Measurements from ENCODE around the gene PNPLA5.
"Not testable (repeated sequence)": the region's sequence is repeated elsewhere in the genome, so short reads cannot be mapped to it uniquely, and the experiment has no call there.

Gene PNPLA5, protein sequence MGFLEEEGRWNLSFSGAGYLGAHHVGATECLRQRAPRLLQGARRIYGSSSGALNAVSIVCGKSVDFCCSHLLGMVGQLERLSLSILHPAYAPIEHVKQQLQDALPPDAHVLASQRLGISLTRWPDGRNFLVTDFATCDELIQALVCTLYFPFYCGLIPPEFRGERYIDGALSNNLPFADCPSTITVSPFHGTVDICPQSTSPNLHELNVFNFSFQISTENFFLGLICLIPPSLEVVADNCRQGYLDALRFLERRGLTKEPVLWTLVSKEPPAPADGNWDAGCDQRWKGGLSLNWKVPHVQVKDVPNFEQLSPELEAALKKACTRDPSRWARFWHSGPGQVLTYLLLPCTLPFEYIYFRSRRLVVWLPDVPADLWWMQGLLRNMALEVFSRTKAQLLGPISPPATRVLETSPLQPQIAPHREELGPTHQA

DNA sequence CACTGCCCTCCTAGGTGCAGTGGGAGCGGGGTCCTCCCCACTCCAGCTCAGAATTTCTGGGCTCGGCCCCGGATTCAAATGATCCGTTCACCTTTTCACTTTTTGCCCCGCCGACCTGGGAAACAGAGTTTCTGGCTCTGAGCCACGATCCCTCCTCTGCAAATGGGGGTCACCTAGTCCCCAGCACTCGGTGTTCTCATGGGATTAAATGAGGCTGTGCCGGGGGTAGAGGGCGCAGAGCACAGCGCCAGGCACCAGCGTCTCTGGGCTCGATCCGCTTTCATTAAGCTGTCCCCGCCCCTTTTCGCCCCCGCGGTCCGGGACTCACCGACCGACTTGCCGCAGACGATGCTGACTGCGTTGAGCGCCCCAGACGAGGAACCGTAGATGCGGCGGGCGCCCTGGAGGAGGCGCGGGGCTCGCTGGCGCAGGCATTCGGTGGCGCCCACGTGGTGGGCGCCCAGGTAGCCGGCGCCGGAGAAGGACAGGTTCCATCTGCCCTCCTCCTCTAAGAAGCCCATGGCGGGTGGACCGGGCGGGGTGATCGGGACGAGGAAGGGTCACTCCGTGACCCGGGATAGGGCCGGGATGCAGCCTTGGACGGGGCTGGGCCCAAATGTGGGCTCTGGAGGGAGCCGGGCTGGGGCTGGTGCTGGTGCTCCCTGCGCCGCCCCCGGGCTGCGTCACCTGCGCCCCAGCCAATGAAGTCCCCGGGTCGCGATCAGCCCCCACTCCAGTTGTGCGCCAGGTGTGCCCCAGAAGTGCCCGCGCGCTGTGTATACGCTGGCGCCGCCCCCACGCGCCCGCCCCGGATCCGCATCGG lies at the start of gene PNPLA5:
PNPLA5 (minus strand) TSS at position 654 of the 823 bp plus-strand sequence; CDS start at position 521, 133 bp downstream.
- peak; percentile 67 for DNase-seq

DNA sequence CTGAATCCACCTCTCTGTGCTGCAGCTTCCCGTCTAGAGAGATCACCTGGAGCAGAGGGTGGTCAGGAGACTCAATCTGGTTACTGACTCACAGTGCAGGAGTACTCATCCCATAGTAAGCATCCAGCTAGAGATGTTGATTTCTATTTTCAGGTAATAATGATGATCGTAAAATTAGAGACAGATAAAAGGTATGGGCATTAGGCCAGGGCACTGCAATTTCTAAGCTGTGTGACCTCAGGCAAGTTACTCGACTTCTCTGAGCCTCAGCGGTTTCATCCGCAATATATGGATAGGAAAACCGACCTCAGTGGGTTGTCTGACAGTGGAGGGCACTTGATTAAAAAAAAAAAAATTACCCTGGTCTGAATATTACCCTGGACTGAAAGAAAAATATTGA lies 49.6 kb upstream of the PNPLA5 start:
- DNase-seq = no peak

DNA sequence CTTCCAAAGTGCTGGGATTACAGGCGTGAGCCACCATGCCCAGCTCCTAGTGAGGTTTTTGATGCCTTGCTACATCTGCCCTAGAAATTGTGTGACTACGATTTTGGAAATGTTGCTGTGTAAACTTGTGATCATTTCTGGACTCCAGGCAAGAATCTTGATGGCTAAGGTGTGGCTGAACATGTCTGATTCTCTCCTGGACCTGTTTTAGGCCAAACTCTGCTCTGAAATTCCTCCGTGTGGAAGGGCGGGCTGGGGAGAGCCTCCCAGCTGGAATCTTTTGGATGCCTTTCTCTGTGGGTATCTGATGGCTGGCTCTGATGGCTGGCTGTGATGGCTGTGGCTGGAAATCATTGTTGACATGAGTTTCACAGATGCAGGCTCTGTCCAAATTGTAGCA lies 40.0 kb upstream of the PNPLA5 start:
- no peak for DNase-seq

DNA sequence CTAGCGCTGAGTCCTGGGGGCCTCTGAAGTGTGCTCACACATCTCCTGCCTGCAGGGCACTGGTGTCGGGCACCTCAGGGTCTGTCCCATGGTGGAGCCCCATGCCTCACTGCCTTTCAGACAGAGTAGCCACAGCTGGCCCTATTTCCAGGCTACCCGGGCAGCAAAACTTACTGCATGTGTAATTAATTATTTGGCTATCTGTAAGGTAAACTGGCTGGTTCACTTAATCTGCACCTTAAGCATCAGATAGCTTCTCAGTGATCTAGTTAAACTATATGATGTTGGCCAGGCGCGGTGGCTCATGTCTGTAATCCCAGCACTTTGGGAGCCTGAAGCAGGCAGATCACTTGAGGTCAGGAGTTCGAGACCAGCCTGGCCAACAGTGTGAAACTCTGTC lies 37.1 kb upstream of the PNPLA5 start:
- DNase-seq = no peak

DNA sequence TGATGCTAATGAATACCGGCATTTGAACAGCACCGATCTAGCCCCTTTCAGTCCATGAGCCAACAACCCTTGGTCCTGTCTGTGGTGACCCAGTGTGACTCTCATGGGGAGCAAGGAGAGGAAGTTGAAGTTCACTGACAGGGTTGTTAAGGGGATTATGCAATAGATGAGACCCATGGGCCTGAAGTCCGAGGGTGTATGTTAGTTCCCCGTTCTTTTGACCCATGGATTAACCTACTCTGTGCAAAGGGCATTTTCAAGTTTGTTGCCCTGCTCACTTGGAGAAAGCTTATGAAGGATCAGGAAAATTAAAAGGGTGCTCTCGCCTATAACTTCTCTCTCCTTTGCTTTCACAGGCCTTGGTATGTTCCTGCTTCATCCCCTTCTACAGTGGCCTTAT lies 36.7 kb upstream of the PNPLA5 start:
- no peak for DNase-seq

- DNase-seq = no peak
These were observed 34.5 kb upstream of the PNPLA5 start for GRCh38 chr22:43926349-43926710.

- no peak for DNase-seq
These were observed 33.9 kb upstream of the PNPLA5 start for GRCh38 chr22:43925433-43926348.

DNA sequence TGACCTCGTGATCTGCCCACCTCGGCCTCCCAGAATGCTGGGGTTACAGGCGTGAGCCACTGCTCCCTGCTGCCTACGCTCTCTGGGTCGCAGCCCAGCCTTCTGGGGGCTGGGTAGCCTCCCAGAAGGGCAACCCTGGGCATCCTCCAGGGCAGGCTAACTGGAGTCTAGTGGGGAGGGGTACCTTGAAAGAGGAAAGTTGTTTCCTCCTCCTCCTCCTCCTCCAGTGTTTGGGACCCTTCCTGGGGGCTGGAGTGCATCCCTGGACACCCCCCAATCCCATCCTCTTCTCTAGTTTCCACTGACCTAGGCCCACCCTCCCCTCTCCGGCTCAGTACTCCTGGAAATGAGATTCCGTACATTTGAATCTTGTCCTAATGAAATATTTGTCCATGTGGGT lies 33.1 kb upstream of the PNPLA5 start:
- no peak for DNase-seq

DNA sequence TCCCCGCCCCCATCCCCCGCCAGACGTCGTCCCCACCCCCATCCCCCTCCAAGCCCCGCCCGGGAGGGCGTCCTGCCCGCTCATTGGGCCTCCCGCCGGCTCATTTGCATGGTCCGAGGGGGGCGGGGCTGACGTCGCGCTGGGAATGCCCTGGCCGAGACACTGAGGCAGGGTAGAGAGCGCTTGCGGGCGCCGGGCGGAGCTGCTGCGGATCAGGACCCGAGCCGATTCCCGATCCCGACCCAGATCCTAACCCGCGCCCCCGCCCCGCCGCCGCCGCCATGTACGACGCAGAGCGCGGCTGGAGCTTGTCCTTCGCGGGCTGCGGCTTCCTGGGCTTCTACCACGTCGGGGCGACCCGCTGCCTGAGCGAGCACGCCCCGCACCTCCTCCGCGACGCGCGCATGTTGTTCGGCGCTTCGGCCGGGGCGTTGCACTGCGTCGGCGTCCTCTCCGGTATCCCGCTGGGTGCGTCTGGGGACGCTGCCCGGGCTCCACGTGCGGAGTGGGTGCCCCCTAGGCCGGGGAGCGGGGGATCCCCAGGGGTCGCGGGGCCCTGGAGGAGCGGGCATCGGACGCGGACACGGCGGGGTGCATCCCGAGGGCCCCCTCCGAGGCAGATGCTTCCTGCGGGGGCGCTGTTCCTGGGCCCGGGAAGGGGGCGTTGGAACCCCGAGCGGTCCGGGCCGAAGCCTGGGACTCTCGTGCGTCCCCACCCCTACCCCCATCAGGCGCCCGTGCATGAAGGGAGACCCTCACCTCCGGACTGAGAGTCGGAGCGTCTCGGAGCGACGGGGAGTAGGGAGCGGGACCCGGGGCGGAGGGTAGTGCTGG lies 32.0 kb upstream of the PNPLA5 start, which contains the start of gene PNPLA3:
PNPLA3 (plus strand) TSS at position 175 of the 834 bp plus-strand sequence; CDS start at position 282, 107 bp downstream.
- DNase-seq = peak; percentile 91

- no peak for DNase-seq
These were observed 31.4 kb upstream of the PNPLA5 start for GRCh38 chr22:43923191-43923590.

- no peak for DNase-seq
These were observed 30.3 kb upstream of the PNPLA5 start for GRCh38 chr22:43922123-43922522.

GRCh38 chr22:43921370-43921769 lies 29.6 kb upstream of the PNPLA5 start:
- no peak for DNase-seq

GRCh38 chr22:43919106-43919973 lies 27.5 kb upstream of the PNPLA5 start:
- no peak for DNase-seq

- no peak for DNase-seq
These were observed 25.7 kb upstream of the PNPLA5 start for GRCh38 chr22:43917521-43917920.

DNA sequence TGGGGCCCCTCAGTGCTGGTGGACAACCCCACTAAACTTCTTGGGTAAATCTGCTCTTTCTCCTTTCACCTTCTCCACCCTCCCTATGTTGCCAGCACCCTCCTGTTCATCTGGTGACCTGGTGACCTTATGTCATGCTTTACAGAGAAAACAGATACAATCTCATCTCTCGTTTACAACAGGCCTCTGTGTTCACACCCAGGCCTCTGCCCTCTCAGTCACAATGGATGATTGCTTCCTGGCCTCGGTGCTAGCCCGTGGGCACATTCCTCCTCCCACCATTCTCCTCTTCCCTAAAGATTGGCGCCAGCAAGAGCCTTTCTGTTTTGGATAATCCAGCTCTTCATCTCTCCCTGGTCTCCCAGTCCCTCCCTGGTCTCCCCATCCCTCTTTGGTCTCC lies 19.5 kb upstream of the PNPLA5 start:
- DNase-seq = no peak

DNA sequence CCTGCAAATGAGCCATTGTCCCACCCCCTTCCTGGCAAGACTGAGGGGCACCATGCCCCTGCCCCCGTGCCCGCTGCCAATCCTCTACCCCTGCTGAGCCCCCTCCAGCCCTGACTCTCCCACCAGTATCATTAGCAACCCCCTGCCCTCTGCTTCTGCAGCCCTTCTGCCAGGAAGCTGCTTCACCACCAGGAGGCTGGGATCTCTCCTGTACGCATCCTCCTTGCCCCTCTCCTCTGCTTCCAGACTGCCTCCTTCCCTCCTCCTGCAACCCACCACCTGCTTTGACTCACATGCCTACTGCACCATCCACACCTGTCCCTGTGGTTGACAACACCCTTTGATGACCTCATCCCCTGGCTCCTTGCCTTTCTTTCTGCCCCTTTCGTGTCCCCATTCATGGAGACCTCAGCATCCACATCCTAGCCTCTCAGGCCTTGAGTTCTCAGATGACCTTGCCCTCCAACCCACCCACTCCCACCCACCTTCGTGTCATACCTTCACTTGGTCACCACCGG lies 18.4 kb upstream of the PNPLA5 start:
- no peak for DNase-seq

DNA sequence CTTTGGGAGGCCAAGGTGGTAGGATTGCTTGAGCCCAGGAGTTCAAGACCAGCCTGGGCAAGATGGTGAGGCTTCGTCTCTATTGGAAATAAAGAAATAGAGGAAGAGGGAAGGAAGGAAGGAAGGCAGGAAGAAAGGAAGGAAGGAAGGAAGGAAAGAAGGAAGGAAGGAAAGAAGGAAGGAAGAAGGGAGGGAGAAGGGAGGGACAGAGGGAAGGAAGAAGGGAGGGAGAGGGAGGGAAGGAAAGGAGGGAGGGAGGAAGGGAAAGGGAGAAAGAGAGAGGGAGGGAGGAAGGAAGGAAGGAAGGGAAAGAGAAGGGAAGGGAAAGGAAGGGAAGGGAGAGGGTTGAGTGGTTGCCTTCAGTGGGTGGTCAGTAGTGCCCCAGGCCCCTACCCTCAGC lies 17.9 kb upstream of the PNPLA5 start:
- no peak for DNase-seq

DNA sequence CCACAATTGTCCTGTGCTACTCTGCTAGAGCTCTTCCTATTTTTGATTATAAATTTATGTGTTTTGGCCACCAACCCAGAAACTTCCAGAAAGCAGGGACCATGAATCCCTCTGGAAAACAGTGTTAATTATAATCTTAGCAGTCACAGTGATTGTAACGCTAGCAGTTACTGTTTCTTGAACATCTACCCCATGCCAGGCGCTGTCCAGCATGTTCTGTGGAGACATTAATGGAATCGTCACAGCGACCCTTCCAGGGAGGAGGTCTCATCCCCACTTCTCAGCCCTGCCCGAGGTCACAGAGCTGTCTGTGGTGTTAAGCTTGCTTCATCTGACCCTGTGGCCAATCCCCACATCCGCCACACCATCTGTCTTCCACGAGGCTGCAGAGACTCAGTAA lies 13.9 kb upstream of the PNPLA5 start:
- DNase-seq = no peak

DNA sequence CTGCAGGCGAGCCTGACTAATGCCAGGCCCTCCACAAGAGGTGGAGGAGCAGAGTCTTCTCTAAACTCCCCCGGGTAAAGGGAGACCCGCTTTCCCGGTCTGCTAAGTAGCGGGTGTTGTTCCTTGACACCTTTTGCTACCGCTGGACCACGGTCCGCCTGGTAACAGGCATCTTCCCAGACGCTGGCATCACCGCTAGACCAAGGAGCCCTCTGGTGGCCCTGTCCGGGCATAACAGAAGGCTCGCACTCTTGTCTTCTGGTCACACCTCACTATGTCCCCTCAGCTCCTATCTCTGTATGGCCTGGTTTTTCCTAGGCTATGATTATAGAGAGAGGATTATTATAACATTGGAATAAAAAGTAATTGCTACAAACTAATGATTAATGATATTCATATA lies 12.6 kb upstream of the PNPLA5 start:
- peak; percentile 71 for DNase-seq

- DNase-seq = not testable (repeated sequence)
These were observed 11.2 kb upstream of the PNPLA5 start for GRCh38 chr22:43903033-43903432.
